ENCODE data around the gene GOT1.

The GOT1 gene

GRCh38 chr10:99430451-99431189 lies at the start of gene GOT1 (continued):
- 0 out of 2 replicates have a peak, but pooled peaks have one; percentile 26 for TF ChIP-seq ZNF518A (tag by site-specific recombination; conservative IDR thresholded peaks at IDR 0.05; ENCODE audit: low read depth)
- TF ChIP-seq ZNF785 (tag by site-specific recombination; IDR thresholded peaks at IDR 0.05): no peak
- TF ChIP-seq ZNF837 (tag by site-specific recombination; IDR thresholded peaks at IDR 0.05): no peak
- TF ChIP-seq ZBTB10 (tag by site-specific recombination; IDR thresholded peaks at IDR 0.05): no peak
- TF ChIP-seq ZNF324 (tag by site-specific recombination; IDR thresholded peaks at IDR 0.05): peak; percentile 38; the same call in 1 of the 2 replicates
- TF ChIP-seq PRDM1 (tag by site-specific recombination; IDR thresholded peaks at IDR 0.05): no peak
- TF ChIP-seq SCRT1 (tag by site-specific recombination; IDR thresholded peaks at IDR 0.05; ENCODE audit: borderline replicate concordance): no peak
- no peak for TF ChIP-seq HOXC10 (CRISPR knock-in tag; IDR thresholded peaks at IDR 0.05)
- no peak for TF ChIP-seq REPIN1 (tag by site-specific recombination; IDR thresholded peaks at IDR 0.05; ENCODE audit: low read depth)
- TF ChIP-seq, protein P1, sequence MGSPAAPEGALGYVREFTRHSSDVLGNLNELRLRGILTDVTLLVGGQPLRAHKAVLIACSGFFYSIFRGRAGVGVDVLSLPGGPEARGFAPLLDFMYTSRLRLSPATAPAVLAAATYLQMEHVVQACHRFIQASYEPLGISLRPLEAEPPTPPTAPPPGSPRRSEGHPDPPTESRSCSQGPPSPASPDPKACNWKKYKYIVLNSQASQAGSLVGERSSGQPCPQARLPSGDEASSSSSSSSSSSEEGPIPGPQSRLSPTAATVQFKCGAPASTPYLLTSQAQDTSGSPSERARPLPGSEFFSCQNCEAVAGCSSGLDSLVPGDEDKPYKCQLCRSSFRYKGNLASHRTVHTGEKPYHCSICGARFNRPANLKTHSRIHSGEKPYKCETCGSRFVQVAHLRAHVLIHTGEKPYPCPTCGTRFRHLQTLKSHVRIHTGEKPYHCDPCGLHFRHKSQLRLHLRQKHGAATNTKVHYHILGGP (tag by site-specific recombination; IDR thresholded peaks at IDR 0.05): no peak
- TF ChIP-seq ZNF549 (tag by site-specific recombination; IDR thresholded peaks at IDR 0.05): no peak
- TF ChIP-seq ZNF670 (tag by site-specific recombination; IDR thresholded peaks at IDR 0.05; ENCODE audit: low read depth): no peak
- TF ChIP-seq ZNF548 (tag by site-specific recombination; IDR thresholded peaks at IDR 0.05): no peak
- no peak for TF ChIP-seq ZNF174 (tag by site-specific recombination; IDR thresholded peaks at IDR 0.05)
- TF ChIP-seq, protein P2, sequence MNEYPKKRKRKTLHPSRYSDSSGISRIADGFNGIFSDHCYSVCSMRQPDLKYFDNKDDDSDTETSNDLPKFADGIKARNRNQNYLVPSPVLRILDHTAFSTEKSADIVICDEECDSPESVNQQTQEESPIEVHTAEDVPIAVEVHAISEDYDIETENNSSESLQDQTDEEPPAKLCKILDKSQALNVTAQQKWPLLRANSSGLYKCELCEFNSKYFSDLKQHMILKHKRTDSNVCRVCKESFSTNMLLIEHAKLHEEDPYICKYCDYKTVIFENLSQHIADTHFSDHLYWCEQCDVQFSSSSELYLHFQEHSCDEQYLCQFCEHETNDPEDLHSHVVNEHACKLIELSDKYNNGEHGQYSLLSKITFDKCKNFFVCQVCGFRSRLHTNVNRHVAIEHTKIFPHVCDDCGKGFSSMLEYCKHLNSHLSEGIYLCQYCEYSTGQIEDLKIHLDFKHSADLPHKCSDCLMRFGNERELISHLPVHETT (tag by site-specific recombination; IDR thresholded peaks at IDR 0.05): peak; percentile 6; the same call in 1 of the 2 replicates
- TF ChIP-seq ZNF596 (tag by site-specific recombination; IDR thresholded peaks at IDR 0.05): no peak
- TF ChIP-seq HIC1 (tag by site-specific recombination; IDR thresholded peaks at IDR 0.05): peak; percentile 37; the same call in 1 of the 2 replicates
- no peak for TF ChIP-seq ZNF560 (tag by site-specific recombination; IDR thresholded peaks at IDR 0.05; ENCODE audit: borderline replicate concordance)
- TF ChIP-seq KLF10 (tag by site-specific recombination; IDR thresholded peaks at IDR 0.05): peak; percentile 98
- TF ChIP-seq ZNF514 (tag by site-specific recombination; IDR thresholded peaks at IDR 0.05): no peak
- TF ChIP-seq HOXD13 (CRISPR knock-in tag; IDR thresholded peaks at IDR 0.05; ENCODE audit: borderline replicate concordance): no peak
- TF ChIP-seq, protein P3, sequence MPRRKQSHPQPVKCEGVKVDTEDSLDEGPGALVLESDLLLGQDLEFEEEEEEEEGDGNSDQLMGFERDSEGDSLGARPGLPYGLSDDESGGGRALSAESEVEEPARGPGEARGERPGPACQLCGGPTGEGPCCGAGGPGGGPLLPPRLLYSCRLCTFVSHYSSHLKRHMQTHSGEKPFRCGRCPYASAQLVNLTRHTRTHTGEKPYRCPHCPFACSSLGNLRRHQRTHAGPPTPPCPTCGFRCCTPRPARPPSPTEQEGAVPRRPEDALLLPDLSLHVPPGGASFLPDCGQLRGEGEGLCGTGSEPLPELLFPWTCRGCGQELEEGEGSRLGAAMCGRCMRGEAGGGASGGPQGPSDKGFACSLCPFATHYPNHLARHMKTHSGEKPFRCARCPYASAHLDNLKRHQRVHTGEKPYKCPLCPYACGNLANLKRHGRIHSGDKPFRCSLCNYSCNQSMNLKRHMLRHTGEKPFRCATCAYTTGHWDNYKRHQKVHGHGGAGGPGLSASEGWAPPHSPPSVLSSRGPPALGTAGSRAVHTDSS (tag by site-specific recombination; IDR thresholded peaks at IDR 0.05): no peak
- TF ChIP-seq ZNF768 (tag by site-specific recombination; IDR thresholded peaks at IDR 0.05): no peak
